A673 (cell line): Measurements from ENCODE around the gene DIAPH1. TPM values are rescaled to one million over a fixed set of nuclear protein-coding genes. Genes with fewer than 3 reads are reported as not detected.
A peak's percentile ranks its signal among the peaks of the same experiment; 100 is the strongest.

Experiments
- BruUV-seq: library from RNA; stranded (reverse); fragments of 400-500 nt; replicated peaks from 2 replicates; lab custom pipeline; 2021; lab: Mats Ljungman, UMichigan
- CTCF ChIA-PET: fragments of 300-600 bp; sonication (Branson Sonifier 250); formaldehyde crosslinking; loops from one replicate; lab custom pipeline; 2022; ENCODE audit warnings: antibody characterized with exemption; lab: Charles Lee
- POLR2A ChIA-PET: fragments of 300-600 bp; sonication (Branson Sonifier 250); formaldehyde crosslinking; loops from one replicate; lab custom pipeline; 2022; ENCODE audit warnings: antibody characterized with exemption; ENCODE audit not compliant: low non-redundant PET; lab: Charles Lee
- DNase-seq: peaks from one replicate; pipeline ENCODE4 v3.0.0-alpha.2; 2015; ENCODE audit warnings: low spot score
- H3K27ac ChIP-seq: fragments of 200-600 bp; sonication (generic); 2 replicates; pipeline ENCODE4 v1.5.1; 2016; ENCODE audit warnings: mixed run types, low read depth, mild to moderate bottlenecking, mixed read lengths, antibody characterized with exemption, low read length; ENCODE audit not compliant: poor library complexity, severe bottlenecking
- H3K27me3 ChIP-seq: fragments of 200-600 bp; sonication (generic); replicated peaks from 2 replicates; pipeline ENCODE4 v1.6.1; 2017; ENCODE audit warnings: mixed run types, low read depth, mild to moderate bottlenecking, mixed read lengths, antibody characterized with exemption, low read length; ENCODE audit not compliant: insufficient read depth, poor library complexity
- H3K36me3 ChIP-seq: fragments of 200-600 bp; sonication (generic); 2 replicates; pipeline ENCODE4 v1.6.1; 2016; ENCODE audit warnings: mixed run types, mild to moderate bottlenecking, mixed read lengths, antibody characterized with exemption, low read length; ENCODE audit not compliant: insufficient read depth, poor library complexity, severe bottlenecking
- H3K4me1 ChIP-seq: fragments of 200-600 bp; sonication (generic); 2 replicates; pipeline ENCODE4 v1.6.1; 2017; ENCODE audit warnings: mixed run types, mild to moderate bottlenecking, mixed read lengths, antibody characterized with exemption, low read length; ENCODE audit not compliant: insufficient read depth, poor library complexity, severe bottlenecking
- H3K4me3 ChIP-seq: fragments of 200-600 bp; sonication (generic); 2 replicates; pipeline ENCODE4 v1.5.1; 2016; ENCODE audit warnings: low read depth, mixed run types, mild to moderate bottlenecking, mixed read lengths, low read length; ENCODE audit not compliant: poor library complexity, severe bottlenecking
- H3K9me3 ChIP-seq: fragments of 200-600 bp; sonication (generic); 2 replicates; pipeline ENCODE4 v1.6.1; 2016; ENCODE audit warnings: mixed run types, low read depth, mild to moderate bottlenecking, mixed read lengths, antibody characterized with exemption, low read length; ENCODE audit not compliant: poor library complexity, severe bottlenecking
- CTCF ChIP-seq: fragments of 300-800, 200-600 bp; sonication (generic); conservative IDR thresholded peaks from 2 replicates; pipeline ENCODE4 v1.5.1; 2017; ENCODE audit warnings: low read depth, mild to moderate bottlenecking, antibody characterized with exemption, low read length, moderate library complexity, mixed read lengths
- EZH2 ChIP-seq: fragments of 200-600 bp; sonication (generic); IDR thresholded peaks from 2 replicates; pipeline ENCODE4 v1.6.1; 2017; ENCODE audit warnings: borderline replicate concordance, low read depth, mild to moderate bottlenecking, mixed read lengths, antibody characterized with exemption, low read length; ENCODE audit not compliant: poor library complexity, severe bottlenecking
- intact Hi-C: fragments of 100-400 bp; cut with micrococcal nuclease; formaldehyde crosslinking; loops from one replicate; pipeline ENCODE4 v1.10.0; 2022; ENCODE audit not compliant: unreplicated experiment
- total RNA-seq: library from RNA; stranded (reverse); gene quantifications from 2 replicates; pipeline ENCODE4 v1.2.3, GENCODE V29; 2021

DIAPH1 gene
- total RNA-seq, 1 experiment from 2014 or later = 109 TPM

DNA sequence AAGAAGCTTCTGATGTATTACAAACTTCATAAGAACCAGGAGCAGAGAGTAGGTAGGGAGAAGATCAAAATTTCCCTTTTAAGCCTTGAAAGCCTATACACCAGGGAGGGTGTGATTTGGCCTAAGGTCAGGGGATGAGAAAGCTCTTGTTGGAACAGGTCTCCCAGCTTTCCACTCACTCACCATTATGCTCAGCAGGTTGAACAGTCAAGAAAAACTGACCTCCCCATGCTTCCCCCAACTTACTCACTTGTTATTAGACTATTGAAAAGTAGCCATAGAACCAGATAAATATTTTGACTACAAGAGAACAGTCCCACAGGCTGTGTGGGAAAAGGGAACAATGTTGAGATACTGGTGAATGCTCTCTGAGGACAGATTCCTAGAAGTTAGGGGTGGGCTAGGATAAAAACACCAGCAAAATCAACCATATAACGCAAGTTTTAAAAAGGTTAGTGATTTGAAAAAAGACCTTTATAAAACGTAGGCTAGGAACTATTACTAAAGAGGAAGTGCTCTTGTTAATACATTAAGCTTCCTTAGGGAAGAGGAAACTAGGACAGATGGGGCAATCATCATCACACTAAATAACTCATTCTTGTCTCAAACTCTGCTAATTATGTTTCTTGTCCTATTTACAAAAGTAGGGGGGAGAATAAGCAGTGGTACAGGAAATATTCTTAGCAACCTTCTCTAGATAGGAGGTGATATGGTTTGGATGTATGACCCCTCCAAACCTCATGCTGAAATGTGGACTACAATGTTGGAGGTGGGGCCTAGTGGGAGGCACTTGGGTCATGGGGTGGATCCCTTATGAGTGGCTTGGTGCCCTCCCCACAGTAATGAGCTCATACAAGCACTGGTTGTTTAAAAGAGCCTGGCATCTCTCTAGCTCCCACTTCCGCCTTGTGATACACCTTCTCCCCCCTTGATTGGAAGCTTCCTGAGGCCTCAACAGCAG is 98.9 kb downstream of the DIAPH1 start:
- CTCF ChIA-PET = no interaction called here
- no peak for TF ChIP-seq CTCF
- no peak for TF ChIP-seq EZH2
- Histone ChIP-seq H3K27ac (peak overlapping the region; percentile 81), H3K36me3 (peaks cover 40% of the 10 kb centered on the region), H3K27me3 (no peaks in the 10 kb centered on the region), H3K9me3 (no peaks in the 10 kb centered on the region), H3K4me3 (no peak overlapping the region), H3K4me1 (peaks cover 73% of the 10 kb centered on the region)
- intact Hi-C loops = loop anchor here (5.0 kb wide), 1 partner anchor 123 kb away; the partner anchor contains the start of gene PCDHGB5
- DNase-seq = no peak
- POLR2A ChIA-PET = no interaction called here
- no TSS peak for BruUV-seq

GRCh38 chr5:141518618-141519015 is 100.2 kb downstream of the DIAPH1 start:
- H3K27ac ChIP-seq = peak overlapping the region; percentile 92
- no peaks in the 10 kb centered on the region for H3K27me3 ChIP-seq
- DNase-seq = no peak
- no peaks in the 10 kb centered on the region for H3K9me3 ChIP-seq
- no peak overlapping the region for H3K4me3 ChIP-seq
- POLR2A ChIA-PET = no interaction called here
- H3K4me1 ChIP-seq = peaks cover 75% of the 10 kb centered on the region
- peaks cover 34% of the 10 kb centered on the region for H3K36me3 ChIP-seq
- intact Hi-C loops = no loop called here
- BruUV-seq = no TSS peak
- CTCF ChIA-PET = no interaction called here
- TF ChIP-seq CTCF = no peak
- TF ChIP-seq EZH2 = no peak

DNA sequence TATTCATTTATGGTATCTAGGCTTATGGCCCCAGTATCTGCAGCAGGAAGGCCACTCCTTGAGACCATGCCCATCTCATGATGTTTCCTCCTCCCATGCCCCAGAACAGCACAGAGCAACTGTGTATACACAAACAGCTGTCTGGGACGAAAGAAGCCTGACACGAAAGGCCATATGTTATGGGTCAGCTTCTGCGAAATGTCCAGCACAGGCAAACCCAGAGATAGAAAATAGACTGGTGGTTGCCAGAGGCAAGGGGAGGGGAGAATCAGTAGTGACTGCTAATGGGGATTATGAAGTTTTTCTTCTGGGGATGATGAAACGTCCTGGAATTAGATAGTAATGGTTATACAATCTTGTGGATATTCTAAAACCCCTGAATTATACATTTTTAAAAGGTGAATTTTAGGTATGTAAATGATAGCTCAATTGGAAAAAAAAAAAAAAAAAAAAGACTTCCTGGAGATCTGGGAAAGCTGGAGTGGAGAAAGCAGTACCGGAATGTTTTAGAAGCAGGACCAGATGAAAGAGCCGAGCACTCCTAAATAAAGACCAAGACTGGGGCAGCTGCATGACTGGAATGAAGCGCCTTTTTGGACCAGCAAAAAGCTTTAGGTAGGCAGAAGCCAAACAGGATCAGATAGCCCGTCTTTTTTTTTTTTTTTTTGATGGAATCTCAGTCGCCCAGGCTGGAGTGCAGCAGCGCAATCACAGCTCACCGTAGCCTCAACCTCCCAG is 100.8 kb downstream of the DIAPH1 start:
- Histone ChIP-seq H3K27ac (peak overlapping the region; percentile 92), H3K27me3 (no peaks in the 10 kb centered on the region), H3K9me3 (no peaks in the 10 kb centered on the region), H3K4me3 (no peak overlapping the region), H3K4me1 (peaks cover 70% of the 10 kb centered on the region), H3K36me3 (peaks cover 29% of the 10 kb centered on the region)
- POLR2A ChIA-PET = no interaction called here
- DNase-seq = no peak
- BruUV-seq = no TSS peak
- CTCF ChIA-PET = no interaction called here
- intact Hi-C loops = no loop called here
- TF ChIP-seq EZH2 (no peak), CTCF (no peak)
